ENCODE measurements around the gene PCNT.

DNA sequence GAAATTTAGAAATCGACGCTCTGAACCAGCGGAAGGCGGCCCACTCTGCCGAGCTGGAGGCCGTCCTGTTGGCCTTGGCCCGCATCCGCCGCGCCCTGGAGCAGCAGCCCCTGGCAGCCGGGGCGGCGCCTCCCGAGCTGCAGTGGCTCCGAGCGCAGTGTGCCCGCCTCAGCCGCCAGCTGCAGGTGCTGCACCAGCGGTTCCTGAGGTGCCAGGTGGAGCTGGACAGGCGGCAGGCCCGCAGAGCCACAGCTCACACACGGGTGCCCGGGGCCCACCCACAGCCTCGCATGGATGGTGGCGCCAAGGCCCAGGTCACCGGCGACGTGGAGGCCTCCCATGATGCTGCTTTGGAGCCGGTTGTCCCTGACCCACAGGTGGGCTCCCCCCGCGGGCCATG lies 87.7 kb downstream of the PCNT start:
- TF ChIP-seq CTCF (IDR thresholded peaks at IDR 0.05) = no peak
- no peak for TF ChIP-seq FOXJ3 (CRISPR knock-in tag; IDR thresholded peaks at IDR 0.05; ENCODE audit: borderline replicate concordance)
- no peak for TF ChIP-seq GTF2I (CRISPR knock-in tag; conservative IDR thresholded peaks at IDR 0.05)
- TF ChIP-seq NR3C1 (CRISPR knock-in tag; conservative IDR thresholded peaks at IDR 0.05; ENCODE audit: low read depth) = no peak
- TF ChIP-seq, protein P1, sequence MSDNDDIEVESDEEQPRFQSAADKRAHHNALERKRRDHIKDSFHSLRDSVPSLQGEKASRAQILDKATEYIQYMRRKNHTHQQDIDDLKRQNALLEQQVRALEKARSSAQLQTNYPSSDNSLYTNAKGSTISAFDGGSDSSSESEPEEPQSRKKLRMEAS (CRISPR knock-in tag; IDR thresholded peaks at IDR 0.05) = no peak
